ENCODE results near the gene ATG7.

The ATG7 gene

GRCh38 chr3:11367143-11367693 lies 95.0 kb downstream of the ATG7 start:
- no peak for DNase-seq

DNA sequence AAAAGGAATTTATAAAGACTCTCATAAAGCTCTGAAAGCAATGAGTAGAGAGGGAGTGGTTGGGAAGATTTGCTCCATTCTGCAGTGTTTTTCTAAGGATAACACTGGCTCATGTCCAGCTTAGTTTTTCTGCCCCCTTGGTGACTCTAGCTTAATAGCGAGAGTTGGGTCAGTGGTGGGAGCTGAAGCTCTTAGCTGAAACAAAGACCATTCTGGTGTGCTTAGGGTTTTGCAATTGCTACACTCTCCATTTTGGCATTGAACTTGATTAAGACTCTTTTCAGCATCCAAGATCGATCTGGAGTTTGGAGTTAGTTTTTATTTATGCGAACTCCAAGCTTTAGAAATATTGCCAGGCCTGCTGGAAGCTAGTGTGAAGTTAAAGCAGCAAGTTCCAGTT lies 98.0 kb downstream of the ATG7 start:
- no peak for DNase-seq

DNA sequence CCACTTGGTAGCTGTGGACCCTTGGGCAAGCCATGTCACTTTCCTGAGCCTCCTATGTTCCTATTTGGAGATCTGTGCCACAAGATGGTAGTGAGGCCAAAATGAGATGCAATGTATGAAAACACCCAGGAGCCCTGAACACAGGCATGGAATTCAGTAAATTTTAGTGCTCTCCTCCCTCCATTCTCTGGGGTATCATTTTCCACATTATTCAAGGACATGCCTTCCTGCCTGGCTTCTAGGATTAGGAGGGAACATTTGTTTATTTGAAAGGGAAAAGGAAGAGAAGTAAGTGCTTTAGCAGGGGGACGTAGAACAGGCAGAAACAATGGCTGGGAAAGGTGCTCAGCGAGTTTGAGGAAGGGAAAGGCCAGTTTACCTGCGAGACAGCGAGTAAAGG lies 98.8 kb downstream of the ATG7 start:
- no peak for DNase-seq

GRCh38 chr3:11371747-11372146 lies 99.5 kb downstream of the ATG7 start:
- DNase-seq: no peak

- no peak for DNase-seq
Observed at GRCh38 chr3:11373235-11373634, 101.0 kb downstream of the ATG7 start.

DNA sequence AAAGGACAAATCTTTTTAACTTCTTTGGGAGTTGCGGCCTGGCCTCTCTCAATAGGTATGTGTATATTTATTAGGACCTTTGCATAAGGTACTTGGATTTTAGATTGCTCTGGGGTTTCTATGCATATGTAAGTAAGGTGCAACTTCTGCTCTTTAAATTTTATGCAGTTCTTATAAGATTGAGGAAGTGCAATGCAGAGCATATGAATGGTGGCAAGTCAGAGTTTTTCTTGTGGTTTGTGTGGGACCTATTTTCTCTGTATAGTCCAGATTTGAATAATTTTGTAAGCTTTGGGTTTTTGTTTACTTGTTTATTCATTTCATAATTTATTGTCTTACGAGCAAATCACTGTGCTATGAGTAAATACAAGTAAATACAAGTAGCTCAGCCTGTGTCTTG lies 101.5 kb downstream of the ATG7 start:
- no peak for DNase-seq

DNA sequence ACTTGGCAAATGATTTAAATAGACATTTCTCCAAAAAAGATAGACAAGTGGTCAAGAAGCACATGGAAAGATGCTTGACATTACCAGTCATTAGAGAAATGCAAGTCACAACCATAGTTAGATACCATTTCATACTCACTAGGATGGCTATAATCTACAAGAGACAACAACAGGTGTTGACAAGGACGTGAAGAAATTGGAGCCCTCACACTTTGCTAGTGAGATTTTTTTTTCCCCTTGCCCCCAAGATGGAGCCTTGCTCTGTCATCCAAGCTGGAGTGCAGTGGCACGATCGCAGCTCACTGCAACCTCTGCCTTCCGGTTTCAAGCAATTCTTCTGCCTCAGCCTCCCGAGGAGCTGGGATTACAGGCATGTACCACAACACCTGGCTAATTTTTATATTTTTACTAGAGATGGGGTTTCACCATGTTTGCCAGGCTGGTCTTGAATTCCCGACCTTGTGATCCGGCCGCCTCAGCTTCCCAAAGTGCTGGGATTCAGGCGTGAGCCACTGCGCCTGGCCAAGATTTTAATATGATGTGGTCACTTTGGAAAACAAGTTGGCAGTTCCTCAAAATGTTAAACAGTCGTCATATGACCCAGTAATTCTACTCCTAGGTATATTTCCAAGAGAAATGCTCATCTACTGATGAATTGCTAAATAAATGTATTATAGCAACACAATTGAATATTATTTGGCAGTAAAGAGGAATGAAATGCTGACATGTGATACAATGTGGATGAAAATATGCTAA lies 103.3 kb downstream of the ATG7 start:
- no peak for DNase-seq

DNA sequence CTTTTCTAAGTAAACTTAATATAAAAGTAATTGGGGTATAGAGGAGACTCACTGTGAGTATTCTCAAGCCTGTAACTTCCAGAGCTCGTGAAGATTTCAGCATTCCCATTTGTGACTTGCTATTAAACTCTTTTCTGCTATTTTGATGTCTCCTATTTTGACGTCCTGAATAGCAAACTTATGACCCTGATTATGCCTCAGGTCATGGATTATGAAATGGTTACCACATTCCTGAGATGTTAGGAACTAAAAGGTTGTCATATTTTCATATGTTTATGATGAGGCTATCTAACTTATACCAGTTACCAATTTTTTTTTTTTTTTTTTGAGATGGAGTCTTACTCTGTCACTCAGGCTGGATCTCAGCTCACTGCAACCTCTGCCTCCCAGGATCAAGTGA lies 105.5 kb downstream of the ATG7 start:
- DNase-seq: no peak

- DNase-seq: no peak
Observed at GRCh38 chr3:11379238-11379823, 107.1 kb downstream of the ATG7 start.

- no peak for DNase-seq
Observed at GRCh38 chr3:11379824-11380701, 107.9 kb downstream of the ATG7 start.

DNA sequence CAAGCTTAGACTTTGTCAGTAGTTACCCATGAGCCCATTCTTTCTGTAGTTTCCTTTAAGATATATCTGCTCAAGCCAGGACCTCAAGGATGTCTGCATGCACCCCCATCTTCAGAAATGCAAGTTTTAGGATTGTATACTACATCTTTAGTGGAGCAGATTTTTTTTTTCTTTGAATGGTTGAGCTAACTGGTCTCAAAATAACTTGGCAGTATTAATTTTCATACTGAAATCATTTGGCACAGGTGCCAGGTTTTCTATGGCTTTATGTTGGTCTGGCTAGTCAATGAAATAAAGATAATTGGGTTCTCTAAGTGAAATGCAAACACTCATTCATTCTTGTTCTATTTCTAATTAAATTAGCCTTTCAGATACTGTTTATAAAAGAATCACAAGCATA lies 108.9 kb downstream of the ATG7 start:
- no peak for DNase-seq

DNA sequence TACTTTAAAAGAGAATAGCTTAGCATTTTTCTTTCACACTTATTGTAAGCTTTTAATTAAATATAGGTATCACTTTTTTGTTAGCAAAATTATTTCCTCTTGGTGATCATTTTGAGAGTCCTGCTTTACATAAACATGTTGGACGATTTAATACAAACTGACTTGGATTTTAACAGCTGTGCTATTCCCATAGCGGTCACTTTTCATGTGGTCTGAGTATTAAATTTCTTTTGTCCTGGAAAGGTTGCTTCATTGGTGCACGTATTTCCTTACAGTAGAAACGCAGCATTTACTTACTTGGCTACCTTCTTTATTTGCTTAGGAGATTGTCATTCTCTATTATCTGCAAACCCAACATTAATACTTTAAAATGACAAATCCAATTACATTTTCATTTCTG lies 109.4 kb downstream of the ATG7 start:
- no peak for DNase-seq

DNA sequence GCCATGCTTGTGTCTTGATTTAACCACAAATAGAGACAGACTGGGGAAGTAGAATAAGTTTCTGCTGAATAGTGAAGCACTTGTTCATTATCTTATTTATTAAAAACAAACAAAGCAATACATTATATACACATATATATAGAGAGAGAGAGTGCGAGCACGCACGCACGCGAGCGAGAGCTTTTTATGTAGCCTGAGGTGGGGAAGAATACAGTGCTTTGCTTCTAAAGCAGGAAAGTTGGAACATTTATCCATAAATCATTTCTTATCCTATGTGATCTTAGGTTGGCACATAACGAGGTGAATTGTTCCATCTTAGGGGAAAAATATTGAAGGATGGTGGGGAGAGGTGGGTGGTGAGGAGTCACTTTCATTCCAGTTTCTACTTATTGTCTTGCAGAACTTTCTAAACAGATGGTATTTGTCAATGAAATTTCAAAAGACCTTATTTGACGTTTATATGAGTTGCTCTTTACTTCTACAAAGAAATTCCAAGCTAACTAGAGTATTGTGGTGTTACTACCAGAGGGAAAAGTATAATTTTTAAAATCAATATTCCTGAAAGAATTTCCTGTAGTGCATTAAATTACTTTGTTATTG lies 110.0 kb downstream of the ATG7 start:
- DNase-seq: no peak

GRCh38 chr3:11384074-11384473 lies 111.9 kb downstream of the ATG7 start:
- no peak for DNase-seq

- DNase-seq: no peak
Observed at GRCh38 chr3:11385326-11385725, 113.1 kb downstream of the ATG7 start.

GRCh38 chr3:11385891-11386290 lies 113.7 kb downstream of the ATG7 start:
- no peak for DNase-seq

GRCh38 chr3:11386465-11387113 lies 114.4 kb downstream of the ATG7 start:
- no peak for DNase-seq

GRCh38 chr3:11389386-11390268 lies 117.4 kb downstream of the ATG7 start:
- no peak for DNase-seq

DNA sequence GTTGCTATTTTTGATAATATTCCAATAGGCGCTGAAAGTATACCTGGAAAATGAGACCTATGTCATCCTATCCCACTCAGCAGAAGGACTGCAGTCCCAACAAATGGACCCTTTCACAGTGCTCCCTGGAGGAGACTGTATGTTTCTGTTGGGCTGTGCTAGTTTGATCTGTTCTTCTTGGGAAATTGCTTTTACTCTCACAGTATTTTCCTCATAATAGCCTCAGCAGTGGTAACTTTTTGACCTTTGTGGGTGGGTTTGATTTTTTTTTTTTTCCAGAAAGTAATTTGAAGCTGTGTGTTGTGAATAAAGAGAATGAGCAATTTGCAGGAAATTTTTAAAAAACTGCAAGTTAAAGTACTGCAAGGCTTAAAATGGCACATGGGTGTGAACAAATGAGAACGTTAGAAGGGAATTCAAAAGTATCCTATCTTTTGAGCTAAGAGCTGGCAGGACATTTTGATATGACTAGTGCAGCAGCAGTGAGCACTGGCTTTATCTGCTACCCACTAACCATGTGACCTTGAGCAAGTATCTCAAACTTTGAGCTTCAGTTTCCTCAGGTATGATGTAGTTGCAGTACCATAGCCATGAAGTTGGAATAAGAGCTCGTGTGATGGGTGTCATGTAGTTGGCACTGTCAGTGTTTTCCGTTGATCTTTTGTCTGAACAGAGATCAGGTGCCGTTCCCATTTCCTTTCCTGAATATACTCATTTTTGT lies 118.4 kb downstream of the ATG7 start:
- DNase-seq: no peak

DNA sequence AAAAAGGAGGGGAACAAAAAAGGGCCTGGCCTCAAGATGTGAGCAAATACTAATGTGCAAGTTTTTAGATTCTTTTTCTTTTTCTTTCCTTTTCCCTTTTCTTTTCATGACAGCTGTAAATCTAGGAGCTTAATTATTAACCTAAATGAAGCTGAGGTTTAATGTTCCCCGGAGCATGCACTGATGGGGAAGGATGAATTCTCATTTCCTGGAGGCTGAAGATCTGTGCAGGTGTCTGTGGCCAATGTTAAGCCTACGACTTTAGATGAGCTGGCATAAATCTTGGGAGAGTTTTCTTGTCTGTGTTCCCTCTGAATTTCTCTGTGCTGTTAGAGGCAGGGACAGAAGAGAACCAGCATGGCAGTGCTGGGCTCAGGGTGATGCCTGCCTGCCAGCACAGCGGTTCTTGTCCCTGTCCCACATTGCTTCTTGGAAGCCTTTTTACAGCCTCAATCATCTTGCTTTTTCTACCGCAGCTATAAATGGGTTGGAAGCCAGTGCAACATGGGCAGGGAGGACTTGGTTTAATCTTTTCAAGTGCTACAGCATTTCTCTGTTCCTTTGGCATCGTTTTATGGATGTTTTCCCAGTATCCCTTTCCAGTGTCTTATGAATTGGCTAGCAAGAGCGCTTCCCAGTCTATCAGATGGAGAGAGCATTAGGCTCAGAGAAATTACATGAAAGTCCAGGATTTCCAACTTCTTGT lies 119.1 kb downstream of the ATG7 start:
- DNase-seq: no peak
